Fibroblast of skin of scalp (primary cell): ENCODE data around the gene CD79B. TPM values are rescaled to one million over a fixed set of nuclear protein-coding genes. Genes with fewer than 3 reads are reported as not detected.

Source experiments
- DNase-seq: peaks from one replicate; pipeline ENCODE4 v3.0.0-alpha.2; 2013
- polyA plus RNA-seq, 2 experiments: library from polyadenylated mRNA; unstranded; fragments of 120-200 nt; gene quantifications; one replicate each; pipeline ENCODE4 v1.2.1, GENCODE V29; 2013; ENCODE audit not compliant: insufficient read length in 2 of 2

Gene CD79B
- not detected for polyA plus RNA-seq (2013, experiment 1 of 2; ENCODE audit: insufficient read length)
- polyA plus RNA-seq (2013, experiment 2 of 2; ENCODE audit: insufficient read length), result 0.20 TPM

DNA sequence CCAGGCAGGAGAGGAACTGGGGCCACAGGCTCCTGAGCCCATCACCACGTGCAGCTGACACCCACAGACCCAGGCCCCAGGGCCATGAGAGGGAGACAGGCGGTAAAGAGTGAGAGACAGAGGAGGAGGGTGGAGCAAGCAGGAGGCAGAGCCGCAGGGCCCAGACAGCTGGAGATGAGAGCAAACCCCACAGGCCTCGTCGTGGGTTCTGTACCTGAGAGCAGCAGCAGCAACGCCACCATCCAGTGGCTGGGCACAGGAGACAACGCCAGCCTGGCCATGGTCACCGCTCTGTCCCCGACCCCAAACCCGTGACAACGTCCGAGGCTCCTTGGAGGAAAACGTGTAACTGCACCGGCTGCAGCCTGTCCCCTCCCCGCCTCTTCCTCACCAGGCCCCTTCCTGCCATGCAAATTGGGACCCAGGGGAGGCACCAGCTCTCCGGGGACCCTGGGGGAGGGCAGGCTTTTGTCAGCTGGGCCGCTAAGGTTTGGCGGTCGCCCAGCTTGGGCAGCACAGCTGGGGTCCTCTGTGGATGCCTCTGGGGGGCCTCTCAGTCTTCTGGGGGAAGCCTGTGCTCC, at the start of gene CD79B:
TSS of gene CD79B (minus strand) at position 351 of the 581 bp plus-strand sequence. CDS start at position 281, 70 bp downstream.
- no peak for DNase-seq

DNA sequence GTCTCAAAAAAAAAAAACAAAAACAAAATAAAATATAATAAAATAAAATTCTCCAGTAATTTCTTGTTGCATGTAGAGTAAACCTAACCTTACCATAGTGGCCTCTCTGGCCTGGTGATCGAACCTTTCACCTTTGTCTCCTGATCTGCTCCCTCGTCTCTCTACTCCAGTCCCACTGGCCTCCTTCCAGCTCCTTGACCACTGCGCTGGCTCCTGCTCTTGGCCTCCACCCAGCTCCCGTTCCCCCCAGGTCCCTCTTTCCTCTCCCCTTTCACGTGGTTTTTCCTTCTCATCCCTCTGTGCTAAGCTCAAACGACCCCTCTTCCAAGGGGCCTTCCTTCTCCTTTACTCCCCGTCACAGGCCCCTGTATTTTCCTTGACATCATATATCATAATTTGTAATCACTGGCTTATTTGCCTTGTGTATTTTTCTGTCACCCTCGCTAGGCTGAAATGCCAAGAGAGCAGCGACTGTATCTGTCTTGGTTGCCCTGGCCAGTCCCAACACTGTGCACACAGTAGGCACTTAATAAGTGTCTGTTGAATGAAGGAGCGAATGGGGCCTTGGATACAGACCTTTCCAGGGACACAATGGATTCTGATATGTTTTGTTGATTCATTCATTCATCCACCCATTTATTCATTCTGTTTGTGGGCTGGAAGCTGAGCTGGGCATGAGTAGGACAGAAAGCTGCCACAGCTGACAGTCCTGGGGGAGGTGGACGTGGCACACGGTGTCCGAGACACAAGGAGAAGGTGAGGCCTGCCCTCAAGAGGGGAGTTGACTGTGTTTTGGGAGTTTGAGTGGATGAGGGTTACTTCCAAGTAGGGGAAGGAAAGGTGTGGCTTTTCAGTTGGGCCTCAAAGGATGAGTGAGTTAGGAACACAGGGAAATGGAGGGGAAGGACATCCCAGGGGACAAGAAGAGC, 46.4 kb upstream of the CD79B start:
- no peak for DNase-seq

DNA sequence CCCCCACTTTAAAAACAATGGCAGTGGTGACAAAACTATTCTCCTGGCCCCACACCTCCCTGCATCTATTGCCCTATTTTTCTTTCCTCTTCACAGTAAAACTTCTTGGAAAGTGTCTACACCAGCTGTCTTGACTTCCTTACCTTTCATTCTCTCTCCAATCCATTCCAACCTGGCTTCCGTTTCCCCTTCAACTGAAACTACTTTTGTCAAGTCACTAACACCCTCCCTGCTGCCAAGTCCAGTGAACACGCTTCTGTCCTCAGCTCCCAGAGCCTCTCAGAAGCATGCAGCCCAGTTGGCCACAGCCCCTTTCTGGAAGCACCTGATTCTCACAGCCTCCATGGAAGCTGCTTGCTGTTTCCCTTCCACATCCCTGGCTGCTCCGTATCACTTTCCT, 44.6 kb upstream of the CD79B start:
- DNase-seq, result no peak

DNA sequence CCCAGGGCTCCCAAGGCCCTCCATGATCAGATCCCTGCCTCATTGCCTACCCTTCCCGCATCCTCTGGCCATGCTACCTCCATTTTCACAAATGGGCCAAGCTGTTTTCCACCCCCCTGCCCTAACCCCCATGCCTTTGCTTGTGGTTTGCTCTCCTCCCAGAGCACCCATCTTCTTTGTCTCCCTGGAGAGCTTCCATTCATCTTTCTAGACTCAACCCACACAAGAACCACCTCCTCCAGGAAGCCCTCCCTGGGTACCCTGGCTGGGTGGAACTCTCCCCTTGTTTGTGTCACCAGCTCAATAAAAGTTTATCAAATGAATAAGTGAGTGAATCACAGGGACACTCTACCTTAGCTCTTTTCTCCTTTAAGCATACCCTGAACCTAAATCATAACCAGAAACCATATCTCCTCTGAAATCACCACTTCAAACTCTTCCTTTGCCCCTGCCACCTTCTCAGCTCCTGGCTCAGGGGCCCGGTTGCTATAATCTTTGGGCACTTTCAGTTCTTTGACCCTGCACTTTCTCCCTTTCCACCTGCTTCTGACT, 43.5 kb upstream of the CD79B start:
- no peak for DNase-seq

DNA sequence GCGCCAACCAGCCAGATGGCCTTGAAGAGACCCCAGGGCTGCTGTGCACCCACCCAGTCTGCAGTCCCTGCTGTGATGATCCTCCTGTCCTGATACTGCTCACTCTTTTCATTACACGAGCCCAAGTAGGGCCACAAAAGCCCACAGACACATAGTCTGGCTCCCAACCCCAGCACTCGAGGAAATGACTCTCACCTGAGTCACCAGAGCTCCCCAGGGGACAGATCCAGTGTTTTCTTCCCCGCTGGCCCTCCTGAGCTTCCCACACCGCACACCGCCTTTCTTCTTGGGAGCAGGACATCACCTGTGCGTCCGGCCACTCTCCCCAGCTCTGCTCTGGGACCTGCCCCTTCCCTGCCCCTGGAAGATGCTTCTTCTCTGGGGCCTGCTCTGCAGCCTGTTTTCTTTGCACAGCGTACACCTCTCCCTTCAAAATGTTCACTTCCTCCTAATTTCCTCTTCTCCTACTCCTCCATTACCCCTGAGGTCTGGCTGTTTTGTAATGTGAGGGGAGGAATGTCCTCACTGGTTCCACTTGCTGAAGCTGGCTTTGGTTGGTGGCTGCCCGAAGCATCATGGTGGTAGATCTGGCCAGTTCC, 42.6 kb upstream of the CD79B start:
- DNase-seq, result peak; percentile 44

DNA sequence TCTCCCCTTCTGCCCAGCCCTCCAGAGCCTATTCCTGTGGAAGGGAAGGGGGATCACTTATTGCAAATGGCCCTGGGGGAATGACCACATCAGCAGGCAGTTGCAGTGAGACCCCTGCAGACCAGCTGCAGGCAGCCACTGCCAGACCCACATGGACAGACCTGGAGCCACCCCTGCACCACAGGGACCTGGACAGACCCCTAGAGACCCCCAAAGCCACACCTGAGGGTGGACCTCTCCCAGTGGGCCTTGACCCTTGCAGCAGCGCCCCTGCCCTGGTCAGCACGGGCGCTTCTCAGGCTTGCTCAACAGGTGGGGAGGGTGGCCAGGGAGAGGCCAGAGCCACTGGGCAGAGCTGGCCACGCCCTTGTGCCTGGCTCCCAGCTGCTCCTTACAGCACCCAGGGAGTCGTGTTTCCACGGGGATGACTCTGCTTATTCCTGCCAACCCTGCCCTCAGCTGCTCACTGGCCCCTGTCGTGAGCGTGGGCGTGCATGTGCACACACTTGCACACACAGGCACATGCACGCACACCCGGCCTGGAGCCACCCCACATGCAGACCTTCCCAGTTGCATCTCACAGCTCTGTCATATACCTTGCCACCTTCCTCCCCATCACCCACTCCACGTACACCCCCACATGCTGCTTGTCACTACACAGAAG, 41.9 kb upstream of the CD79B start:
- DNase-seq, result no peak

DNA sequence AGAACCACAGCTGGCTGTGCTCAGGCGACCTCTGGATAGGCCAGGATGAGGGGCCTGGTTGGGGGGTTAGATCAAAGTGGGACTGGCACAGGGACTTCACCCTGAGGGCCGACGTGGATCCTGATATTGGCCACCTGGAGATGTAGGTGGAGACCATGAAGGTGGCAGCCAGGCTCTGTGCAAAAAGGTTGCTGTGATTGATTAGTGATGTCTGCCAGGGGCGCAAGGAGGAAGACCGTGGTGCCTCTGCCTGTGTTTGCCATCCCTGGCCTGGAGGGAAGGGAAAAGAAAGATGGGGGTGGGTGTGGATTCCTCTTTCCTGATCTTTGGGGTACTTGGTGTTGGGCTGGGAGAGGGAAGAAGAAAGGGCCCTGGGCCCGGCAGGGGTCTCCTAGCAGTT, 41.1 kb upstream of the CD79B start:
- DNase-seq, result no peak

DNA sequence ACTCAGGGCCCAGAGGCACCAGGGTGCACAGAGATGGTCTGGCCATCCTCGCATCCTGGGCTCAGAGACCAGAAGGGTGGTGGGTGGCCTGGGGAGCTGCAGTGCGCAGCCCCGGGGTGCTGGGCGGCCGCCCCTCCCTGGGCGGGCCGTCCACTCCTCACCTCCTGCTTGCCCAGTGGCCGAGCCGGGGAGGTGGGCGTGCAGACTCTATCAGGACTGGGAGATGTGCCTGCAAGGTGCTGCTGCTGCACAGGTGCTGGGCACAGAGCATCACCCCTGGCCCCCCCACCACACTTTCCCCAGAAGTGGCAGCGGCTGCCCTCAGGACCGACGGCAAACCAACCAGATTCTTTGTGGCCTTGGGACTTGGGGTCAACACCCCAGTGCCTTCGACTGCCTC, 40.7 kb upstream of the CD79B start, which contains the start of gene SCN4A:
TSS of gene SCN4A (minus strand) at position 123 of the 400 bp plus-strand sequence. CDS start at position 46, 77 bp downstream.
- no peak for DNase-seq

DNA sequence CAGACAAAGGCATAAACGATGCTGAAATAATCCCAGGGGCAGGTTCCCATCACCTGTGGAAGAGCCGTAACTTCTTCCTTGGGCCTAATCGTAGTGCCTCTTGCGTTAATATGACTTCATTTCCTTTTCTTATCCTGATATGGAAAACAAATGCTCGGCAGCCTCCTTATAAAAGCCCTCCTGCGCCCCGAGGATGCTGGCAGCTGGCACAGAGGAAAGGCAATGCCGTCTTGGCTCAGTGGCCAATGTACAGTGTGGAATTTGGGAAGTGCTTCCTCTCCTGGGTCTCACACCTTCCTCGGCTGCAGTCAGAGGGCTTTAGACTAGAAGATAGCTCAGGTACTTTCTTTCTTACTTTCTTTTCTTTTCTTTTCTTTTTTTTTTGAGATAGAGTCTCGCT, 37.1 kb upstream of the CD79B start:
- no peak for DNase-seq

DNA sequence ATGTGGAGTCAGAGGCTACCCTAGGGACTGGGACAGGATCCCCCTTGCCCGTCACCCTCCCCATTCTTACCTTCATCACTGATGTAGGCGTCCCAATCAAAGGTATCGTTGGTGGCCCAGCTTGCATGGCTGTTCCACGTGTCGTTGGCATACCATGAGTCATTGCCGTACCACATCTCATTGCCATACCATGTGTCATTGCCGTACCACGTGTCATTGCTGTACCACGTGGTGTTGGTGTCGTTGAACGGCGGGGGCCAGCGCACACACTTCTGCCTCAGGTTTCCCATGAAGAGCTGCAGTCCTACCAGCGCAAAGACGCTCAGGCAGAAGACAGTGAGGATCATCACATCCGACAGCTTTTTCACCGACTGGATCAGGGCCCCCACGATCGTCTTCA, 35.8 kb upstream of the CD79B start:
- DNase-seq, result no peak

DNA sequence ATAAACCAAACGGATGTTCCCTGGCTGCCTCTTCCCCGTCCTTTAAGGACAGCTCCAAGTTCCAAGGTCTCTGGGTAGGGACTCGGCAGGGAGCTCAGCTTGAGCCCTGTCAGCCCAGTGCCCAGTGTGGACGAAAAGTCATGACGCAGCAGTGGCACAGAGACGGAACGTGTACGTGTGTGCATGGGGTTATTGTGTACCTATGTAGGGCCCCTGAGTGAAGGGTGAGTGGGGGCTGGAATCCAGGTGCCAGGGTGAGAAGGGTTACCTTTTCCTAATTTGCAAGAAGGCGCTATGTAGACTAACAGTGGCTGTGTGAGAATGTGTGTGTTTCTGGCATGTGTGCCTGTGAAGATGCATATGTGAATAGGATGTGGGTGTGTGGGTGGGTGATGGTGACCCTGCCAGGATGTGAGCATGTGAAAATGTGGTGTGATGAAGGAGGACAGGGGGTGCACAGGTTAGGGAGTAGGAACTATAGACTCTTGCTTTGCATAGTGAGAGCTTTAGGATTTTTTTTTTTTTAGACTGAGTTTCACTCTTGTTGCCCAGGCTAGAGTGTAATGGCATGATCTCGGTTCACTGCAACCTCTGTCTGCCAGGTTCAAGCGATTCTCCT, 34.6 kb upstream of the CD79B start:
- DNase-seq, result no peak

DNA sequence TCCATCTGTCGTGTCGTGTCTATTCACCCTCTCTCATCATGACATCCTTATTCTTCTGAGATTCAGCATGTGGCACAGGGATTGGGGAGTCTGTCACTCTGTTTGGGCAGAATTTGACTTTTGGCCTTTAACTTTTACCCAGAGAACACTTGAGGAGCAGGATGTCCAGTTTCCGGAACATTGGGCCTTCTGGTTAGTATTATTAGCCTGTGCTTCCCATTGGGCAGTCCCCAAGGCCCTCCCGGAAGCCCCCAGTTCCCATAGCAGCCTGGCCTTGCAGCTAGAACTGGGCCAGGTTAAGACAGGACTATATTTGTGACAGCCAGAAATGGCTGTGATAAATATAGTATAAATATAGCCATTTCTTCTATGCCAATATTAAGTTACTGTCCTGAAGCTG, 31.0 kb upstream of the CD79B start:
- no peak for DNase-seq

DNA sequence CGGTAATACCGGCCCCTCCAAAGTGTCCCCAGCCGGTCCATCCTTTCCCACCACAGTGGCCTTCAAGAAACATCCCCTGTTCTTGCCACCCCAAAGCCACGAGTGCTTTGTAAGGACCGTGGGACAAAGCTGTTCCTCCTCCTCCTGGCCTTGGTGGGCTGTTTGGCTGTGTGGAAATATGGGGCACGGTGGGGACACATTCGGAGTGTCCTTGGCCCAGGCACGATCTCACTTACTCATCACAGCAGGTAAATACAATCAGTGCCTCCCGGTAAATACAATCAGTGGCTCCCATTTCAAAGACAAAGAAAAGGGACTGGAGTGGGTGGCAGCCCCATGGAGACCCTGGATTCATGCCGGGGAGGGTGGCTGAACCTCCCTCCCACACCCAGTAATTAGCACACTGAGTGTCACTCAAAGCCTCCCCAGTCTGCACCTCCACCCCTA, 30.2 kb upstream of the CD79B start:
- no peak for DNase-seq

DNA sequence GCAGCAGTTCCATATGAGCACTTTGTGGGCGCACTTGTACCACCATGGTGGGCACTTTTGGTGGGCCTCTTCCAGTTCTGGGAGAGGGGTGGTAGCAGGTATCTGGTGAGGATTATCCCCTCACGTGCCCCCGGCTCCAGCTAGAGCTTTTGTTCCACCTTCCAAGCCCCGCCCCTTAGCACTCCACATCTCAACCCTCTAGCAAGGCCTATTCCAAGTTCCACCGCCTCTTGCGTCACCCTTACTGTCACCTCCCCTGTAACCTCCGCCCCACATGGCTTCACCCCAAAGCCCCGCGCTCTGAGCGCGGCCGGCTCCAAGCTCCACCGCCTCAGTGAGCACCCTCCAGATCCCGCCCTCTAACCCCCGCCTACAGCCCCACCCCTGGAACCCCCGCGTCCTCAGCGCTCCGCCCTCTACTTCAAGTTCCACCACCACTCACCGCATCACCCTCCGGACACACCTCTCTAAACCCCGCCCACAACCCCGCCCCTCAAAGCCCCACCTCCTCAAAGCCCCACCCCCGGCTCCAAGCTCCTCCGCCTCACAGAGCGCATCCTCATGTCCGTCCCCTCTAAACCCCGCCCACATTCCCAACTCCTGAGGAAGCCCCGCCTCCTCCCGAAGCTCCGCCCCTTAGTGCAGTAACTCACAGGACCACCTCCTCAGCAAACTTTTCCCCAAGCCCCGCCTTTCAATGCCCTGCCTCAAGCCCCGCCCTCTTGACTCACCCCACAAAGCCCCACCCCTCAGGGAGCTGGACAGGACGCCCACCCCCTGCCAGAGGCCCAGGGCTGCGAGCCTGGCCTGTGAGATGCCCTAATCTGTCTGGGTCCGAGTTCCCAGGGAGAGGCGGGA, 29.5 kb upstream of the CD79B start:
- DNase-seq, result peak; percentile 71

DNA sequence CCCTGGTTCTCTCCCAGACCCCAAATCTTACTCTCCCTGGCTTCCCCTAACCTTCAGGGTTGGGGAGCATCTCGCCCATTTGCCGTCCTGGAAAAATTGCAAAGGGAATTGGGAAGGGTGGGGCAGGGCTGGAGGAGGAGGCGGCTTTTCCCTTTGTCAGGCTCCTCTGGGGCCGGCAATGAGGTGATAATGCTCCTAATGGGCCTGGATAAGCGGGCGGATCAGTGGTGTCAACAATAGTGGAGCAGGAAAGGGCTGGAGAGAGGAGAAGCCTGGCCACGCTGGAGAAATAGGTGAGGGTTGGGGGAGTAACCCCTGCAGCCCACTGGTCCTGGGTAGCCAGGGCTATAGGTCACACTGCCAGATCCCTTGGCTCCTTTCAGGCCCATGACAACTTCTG, 28.3 kb upstream of the CD79B start:
- DNase-seq, result no peak

DNA sequence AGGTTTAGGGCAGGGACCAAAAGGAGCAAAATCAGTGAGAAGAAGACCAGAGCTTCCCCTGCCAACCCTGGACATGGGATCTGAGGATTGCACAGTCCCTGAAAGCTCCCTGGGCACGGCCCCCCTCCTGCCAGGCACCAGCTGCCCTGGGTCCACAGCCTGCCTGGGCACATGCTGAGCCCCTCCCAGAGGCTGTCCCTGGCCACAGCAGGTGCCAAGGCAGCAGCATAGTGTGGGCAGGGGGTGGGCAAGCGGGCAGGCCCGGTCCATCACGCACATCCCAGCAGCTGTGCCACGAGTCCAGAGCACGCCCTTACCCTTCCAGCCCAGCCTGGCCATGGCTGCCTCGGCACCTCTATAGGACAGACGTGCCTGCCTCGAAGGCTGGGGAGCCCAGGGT, 27.9 kb upstream of the CD79B start:
- no peak for DNase-seq

DNA sequence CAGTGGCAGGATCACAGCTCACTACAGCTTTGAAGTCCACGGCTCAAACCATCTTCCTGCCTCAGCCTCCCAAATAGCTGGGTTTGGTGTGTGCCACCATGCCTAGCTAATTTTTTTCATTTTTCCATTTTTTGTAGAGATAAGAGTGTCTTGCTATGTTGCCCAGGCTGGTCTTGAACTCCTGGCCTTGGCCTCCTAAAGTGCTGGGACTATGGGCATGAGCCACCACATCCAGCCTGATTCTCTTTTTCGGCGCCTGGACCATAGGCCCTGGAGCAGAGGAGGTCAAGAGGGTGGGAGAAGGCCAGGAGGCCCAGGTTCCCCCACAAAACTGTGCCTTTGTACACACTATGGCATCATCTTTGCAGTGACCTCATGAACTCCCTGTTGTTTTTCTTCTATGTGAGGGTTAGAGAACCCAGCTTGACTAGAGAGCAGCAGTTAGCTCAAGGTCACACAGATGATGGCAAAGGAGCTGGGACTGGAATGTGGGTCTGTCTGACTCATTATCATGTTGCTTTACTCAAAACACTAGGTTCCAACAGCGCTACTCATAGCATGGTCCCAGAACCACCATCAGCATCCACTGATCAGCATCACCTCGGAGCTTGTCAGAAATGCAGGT, 24.3 kb upstream of the CD79B start:
- DNase-seq, result peak; percentile 37

DNA sequence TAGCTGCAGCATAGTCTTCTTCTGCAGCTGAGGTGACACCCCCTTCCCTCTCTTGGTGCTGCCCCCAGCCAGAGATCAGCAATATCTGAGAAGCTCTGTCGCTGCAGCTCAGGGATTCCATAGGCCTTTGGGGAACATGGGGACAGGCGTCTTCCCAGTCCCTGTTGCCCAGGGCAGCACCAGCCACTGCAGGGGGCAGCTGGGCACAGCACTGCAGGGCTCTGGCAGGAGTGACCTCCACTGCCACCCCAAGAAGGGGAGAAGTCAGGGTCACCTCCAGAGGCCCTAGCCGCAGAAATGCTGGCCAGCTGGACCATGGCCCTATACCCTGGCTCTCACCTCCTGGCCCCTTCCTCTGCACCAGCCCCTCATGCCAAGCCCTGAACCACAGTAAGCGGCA, 23.7 kb upstream of the CD79B start:
- DNase-seq, result no peak

DNA sequence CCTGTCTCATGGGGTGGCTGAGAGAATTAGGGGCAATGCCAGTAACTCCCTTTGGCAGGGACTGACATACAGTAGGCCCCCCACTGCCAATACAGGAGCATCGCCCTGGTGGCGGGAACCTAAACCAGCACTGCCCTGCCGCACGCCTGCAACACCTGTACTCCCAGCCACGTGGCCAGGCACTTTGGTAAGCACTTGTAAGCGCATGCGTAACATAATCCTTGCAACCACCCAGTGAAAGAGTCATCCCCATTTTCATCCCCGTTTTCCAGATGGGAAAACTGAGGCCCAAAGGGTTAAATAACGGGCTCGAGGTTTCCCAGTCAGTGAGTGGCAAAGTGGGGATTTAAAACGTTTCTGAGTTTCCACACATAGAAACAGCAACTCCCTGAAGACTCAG, 23.1 kb upstream of the CD79B start:
- DNase-seq, result no peak

DNA sequence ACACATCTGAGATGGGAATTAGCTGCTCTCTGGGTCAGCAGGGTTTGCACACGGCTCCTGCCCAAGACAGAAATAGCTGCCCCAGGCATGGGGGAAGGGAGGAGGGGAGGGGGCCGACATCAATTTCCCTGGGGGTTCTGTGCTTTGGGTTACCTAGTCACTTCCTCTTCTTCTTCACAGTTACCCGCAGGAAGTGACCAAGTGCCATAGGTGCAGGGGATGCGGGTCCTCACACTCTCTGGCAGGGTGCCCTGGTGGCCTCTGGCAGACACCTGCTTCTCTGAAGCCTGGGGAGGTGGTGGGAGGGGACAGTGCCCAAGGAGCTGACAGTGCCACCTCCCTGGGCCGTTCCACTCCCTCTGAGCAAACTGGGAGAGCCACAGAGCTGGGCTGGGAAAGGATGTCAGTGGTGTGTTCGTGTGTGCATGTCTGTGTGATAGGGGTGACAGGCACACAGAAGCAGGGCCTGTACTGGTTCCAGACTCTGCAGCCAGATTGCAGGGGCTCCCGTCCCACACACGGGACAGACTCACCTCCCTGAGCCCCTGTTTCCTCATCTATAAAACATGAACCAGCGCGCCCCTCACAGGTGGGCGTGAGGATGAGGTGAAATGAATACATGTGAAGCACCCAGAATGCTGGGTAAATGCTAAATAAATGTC, 22.4 kb upstream of the CD79B start:
- no peak for DNase-seq
